Left lung (tissue), 10 donors: Measurements from ENCODE around the gene ADRA2B. TPM values are rescaled to one million over a fixed set of nuclear protein-coding genes. Genes with fewer than 3 reads are reported as not detected.
A peak's percentile ranks its signal among the peaks of the same experiment; 100 is the strongest.

Experiments
- ATAC-seq: fragments of 200-7000 bp; cut with Tn5 transposase; one replicate; pipeline ENCODE4 v1.9.1; 2020; ENCODE audit warnings: moderate library complexity
- DNase-seq, 4 donors: peaks; one replicate each; pipeline ENCODE4 v3.0.0-alpha.2; 2013 to 2020
- H3K27ac ChIP-seq, 2 donors: fragments of 200-600 bp; sonication (generic) in 1 of 2; one replicate each; pipeline versions ENCODE4 v1.5.0 to v1.8.0; 2020 to 2021
- H3K27me3 ChIP-seq, 2 donors: fragments of 200-600 bp; sonication (generic) in 1 of 2; one replicate each; pipeline versions ENCODE4 v1.5.0 to v1.8.0; 2020 to 2021
- H3K36me3 ChIP-seq, 2 donors: fragments of 200-600 bp; sonication (generic) in 1 of 2; one replicate each; pipeline versions ENCODE4 v1.5.0 to v1.8.0; 2020 to 2021
- H3K4me1 ChIP-seq, 2 donors: fragments of 200-600 bp; one replicate each; pipeline ENCODE4 v1.8.0; 2021
- H3K4me3 ChIP-seq, 2 donors: fragments of 200-600 bp; sonication (generic) in 1 of 2; one replicate each; pipeline versions ENCODE4 v1.5.0 to v1.8.0; 2020 to 2021; ENCODE audit warnings: mild to moderate bottlenecking in 1 of 2
- H3K9me3 ChIP-seq, 2 donors: fragments of 200-600 bp; sonication (generic) in 1 of 2; one replicate each; pipeline versions ENCODE4 v1.5.0 to v1.8.0; 2020 to 2021
- intact Hi-C, 2 donors: fragments of 100-400 bp; cut with DNase I; formaldehyde crosslinking; loops; one replicate each; pipeline versions ENCODE4 v1.11.2 to v1.14.2; 2022
- polyA plus RNA-seq, 6 donors: library from polyadenylated mRNA; unstranded; fragments of 120-200 nt; gene quantifications; one replicate each; pipeline ENCODE4 v1.2.1, GENCODE V29; 2013; ENCODE audit not compliant: insufficient read length in 6 of 6
- total RNA-seq, 2 donors: library from RNA; stranded (reverse); fragmentation: NEBNext Ultra II Directional; extraction: Animal tissue kit (Norgen Biotek cat#: 25700); gene quantifications; one replicate each; pipeline ENCODE4 v1.2.1, GENCODE V29; 2021
- TF ChIP-seq, protein P1 (sequence below), 2 donors: fragments of 200-600 bp; sonication (generic) in 1 of 2; IDR thresholded peaks; one replicate each; pipeline versions ENCODE4 v1.5.0 to v1.8.0; 2021; ENCODE audit warnings: antibody characterized with exemption in 2 of 2
- donor health status: DM: no; HTN: yes; CAD: no.
- donor health status: DM: no; HTN: no; CAD: no.

Gene ADRA2B
- total and polyA plus RNA-seq, 8 donors, result 0.20 to 2.3 (median 1.2) TPM

DNA sequence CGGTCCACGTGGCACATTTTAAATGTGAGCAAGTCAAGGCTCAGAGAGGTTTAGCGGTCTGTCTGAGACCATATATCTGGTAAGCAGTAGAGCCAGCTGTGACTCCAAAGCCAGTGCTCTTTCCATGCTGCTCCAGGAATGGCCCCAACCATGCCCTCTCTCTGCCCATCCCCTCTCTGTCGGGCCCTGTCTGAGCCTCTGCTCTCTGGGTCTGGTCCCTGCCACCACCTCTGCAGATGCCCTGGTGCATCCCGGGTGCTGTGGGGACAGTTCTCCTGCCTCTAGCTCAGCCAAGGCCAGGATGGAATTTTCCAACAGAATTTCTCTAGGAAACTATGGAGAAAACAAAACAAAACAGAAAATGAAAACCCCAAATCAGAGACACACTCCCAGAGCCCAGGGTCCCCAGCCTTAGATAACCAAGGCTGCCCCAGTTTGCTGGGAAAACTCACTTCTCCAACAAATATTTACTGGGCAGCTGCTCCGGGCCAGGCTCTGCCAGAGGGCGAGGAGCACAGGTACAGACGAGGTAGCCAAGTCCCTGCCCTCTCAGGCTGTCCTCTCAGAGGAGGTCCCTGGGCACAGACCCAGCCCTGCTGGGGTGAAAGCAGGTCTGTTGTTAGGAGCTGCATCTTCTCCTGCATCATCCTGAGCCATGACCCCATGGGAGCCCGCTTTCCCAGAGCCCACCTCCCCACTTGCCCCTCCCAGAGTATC, 9.2 kb downstream of the ADRA2B start:
- peaks cover 0 to 16% of the 10 kb centered on the region in 2 donors for H3K9me3 ChIP-seq
- intact Hi-C loops, result no loop called here
- no peak for ATAC-seq
- peaks cover 0 to 12% of the 10 kb centered on the region in 2 donors for H3K27me3 ChIP-seq
- H3K4me3 ChIP-seq, result no peak overlapping the region
- TF ChIP-seq, protein P1, sequence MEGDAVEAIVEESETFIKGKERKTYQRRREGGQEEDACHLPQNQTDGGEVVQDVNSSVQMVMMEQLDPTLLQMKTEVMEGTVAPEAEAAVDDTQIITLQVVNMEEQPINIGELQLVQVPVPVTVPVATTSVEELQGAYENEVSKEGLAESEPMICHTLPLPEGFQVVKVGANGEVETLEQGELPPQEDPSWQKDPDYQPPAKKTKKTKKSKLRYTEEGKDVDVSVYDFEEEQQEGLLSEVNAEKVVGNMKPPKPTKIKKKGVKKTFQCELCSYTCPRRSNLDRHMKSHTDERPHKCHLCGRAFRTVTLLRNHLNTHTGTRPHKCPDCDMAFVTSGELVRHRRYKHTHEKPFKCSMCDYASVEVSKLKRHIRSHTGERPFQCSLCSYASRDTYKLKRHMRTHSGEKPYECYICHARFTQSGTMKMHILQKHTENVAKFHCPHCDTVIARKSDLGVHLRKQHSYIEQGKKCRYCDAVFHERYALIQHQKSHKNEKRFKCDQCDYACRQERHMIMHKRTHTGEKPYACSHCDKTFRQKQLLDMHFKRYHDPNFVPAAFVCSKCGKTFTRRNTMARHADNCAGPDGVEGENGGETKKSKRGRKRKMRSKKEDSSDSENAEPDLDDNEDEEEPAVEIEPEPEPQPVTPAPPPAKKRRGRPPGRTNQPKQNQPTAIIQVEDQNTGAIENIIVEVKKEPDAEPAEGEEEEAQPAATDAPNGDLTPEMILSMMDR (IDR thresholded peaks at IDR 0.05), result no peak
- DNase-seq, result peak in 2 of 4 donors; percentile 24 to 63
- H3K4me1 ChIP-seq, result no peaks in the 10 kb centered on the region
- H3K27ac ChIP-seq, result no peak overlapping the region
- no peaks in the 10 kb centered on the region for H3K36me3 ChIP-seq

DNA sequence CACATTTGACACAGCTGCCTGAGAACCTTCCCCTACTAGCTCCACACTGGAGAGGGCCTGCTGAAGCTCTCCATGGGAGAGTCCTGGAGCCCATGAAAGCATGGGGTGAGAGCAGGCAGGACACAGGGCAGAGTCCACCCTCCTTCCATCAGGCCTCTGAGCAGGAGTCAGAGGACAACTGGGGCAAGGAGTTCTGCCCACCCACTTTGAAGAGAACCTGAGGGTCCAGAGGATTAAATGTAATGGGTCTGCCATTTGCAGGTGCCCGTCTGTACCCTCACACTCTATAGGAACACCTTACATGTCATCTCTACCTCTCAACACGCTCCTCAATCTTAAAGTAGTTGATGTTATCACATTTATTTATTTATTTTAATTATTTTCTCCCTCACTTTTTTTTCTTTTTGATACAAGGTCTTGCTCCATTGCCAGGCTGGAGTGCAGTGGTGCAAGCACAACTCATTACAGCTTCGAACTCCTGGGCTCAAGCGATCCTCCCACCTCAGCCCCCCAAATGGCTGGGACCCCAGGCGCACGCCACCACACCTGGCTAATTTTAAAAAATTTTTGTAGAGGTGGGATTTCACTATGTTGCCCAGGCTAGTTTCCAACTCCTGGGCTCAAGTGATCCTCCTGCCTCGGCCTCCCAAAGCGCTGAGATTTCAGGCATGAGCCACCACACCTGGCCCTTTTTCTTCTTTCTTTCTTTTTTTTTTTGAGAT, 10.2 kb downstream of the ADRA2B start:
- no peak for DNase-seq
- peaks cover 0 to 16% of the 10 kb centered on the region in 2 donors for H3K9me3 ChIP-seq
- TF ChIP-seq, protein P1 (IDR thresholded peaks at IDR 0.05), result no peak
- H3K27me3 ChIP-seq, result peaks cover 0 to 12% of the 10 kb centered on the region in 2 donors
- no peak overlapping the region for H3K27ac ChIP-seq
- H3K36me3 ChIP-seq, result no peaks in the 10 kb centered on the region
- intact Hi-C loops, result no loop called here
- no peak for ATAC-seq
- no peaks in the 10 kb centered on the region for H3K4me1 ChIP-seq
- no peak overlapping the region for H3K4me3 ChIP-seq

DNA sequence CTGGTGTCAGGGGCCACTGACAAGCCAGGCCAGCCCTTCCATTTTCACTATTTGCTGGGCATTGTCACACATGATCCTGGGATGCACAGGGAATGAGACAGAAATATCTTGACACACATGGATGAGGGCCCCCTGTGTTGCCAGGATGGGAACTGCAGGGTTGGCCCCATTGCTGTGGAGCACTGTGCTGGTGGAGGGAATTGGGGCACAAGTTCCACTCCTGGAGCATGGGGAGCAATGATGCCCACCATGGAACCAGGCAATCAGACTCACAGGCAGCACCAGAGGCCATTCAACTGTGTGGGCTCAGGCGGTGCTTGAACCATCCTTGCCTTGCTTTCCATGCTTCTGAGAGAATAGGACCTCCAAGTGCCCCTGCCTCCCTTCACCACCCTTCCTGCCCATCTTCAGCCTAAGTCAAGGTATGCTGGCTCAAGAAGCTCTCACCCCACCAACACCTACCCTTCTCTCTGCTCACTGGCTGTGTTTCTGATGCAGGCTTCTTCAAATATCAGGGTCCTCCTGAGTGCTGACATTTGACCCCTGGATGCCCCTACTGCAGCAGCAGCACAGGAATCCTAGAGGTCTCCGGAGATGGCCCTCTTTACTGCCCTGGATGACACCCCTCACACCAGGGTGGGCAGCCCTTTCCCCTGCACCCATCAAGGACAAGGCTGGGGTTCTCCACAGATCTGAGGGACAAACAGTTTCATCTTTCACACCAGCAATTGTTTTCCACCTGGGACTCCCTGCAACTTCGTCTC, 11.0 kb downstream of the ADRA2B start:
- ATAC-seq (no peak), DNase-seq (peak in 1 of 4 donors; percentile 15)
- peaks cover 0 to 12% of the 10 kb centered on the region in 2 donors for H3K27me3 ChIP-seq
- peaks cover 0 to 16% of the 10 kb centered on the region in 2 donors for H3K9me3 ChIP-seq
- intact Hi-C loops, result no loop called here
- H3K4me1 ChIP-seq, result no peaks in the 10 kb centered on the region
- TF ChIP-seq, protein P1 (IDR thresholded peaks at IDR 0.05), result no peak
- no peak overlapping the region for H3K27ac ChIP-seq
- H3K4me3 ChIP-seq, result no peak overlapping the region
- no peaks in the 10 kb centered on the region for H3K36me3 ChIP-seq

DNA sequence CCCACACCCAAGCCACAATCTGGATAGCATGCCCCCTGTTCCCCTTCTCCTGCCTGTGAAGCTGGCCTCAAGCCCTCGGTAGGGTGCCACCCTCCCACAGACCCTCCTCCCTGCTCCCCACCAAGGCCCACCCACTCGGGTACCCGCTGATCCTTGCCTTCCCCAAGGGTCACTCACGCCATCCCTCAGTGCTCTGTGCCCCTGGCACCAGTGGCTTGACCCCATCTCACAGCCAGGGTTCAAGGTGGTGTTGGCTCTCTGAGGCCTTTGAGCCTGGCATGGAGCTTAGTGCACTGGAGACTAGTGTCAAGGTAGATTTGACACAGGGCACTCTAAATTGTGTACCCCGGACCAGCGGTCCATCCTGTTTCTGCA, 11.9 kb downstream of the ADRA2B start:
- intact Hi-C loops, result no loop called here
- Histone ChIP-seq H3K27me3 (peaks cover 0 to 12% of the 10 kb centered on the region in 2 donors), H3K27ac (no peak overlapping the region), H3K4me3 (no peak overlapping the region), H3K4me1 (no peaks in the 10 kb centered on the region), H3K36me3 (no peaks in the 10 kb centered on the region), H3K9me3 (peaks cover 0 to 16% of the 10 kb centered on the region in 2 donors)
- ATAC-seq (no peak), DNase-seq (peak in 1 of 4 donors; percentile 23)
- TF ChIP-seq, protein P1 (IDR thresholded peaks at IDR 0.05), result no peak
